H9 (cell line): ENCODE results near the gene DEPDC1B. TPM values are rescaled to one million over a fixed set of nuclear protein-coding genes. Genes with fewer than 3 reads are reported as not detected.

Experiments
- DNase-seq: peaks from one replicate; pipeline ENCODE4 v3.0.0-alpha.2; 2017
- H2AFZ ChIP-seq: one replicate; pipeline ENCODE4 v1.6.1; 2013; ENCODE audit warnings: mild to moderate bottlenecking, low read length, control low read depth, moderate library complexity
- H2AK5ac ChIP-seq: 2 replicates; pipeline ENCODE4 v1.6.1; 2013; ENCODE audit warnings: low read length, control low read depth, mixed read lengths; ENCODE audit not compliant: insufficient read length
- H2BK120ac ChIP-seq: one replicate; pipeline ENCODE4 v1.6.1; 2013; ENCODE audit warnings: low read depth, mild to moderate bottlenecking, low read length, control low read depth, inconsistent platforms; ENCODE audit not compliant: poor library complexity, severe bottlenecking
- H2BK12ac ChIP-seq: 2 replicates; pipeline ENCODE4 v1.6.1; 2013; ENCODE audit warnings: low read length, control low read depth, mixed read lengths, low read depth; ENCODE audit not compliant: insufficient read length
- H2BK15ac ChIP-seq: 2 replicates; pipeline ENCODE4 v1.6.1; 2013; ENCODE audit warnings: low read depth, low read length, control low read depth
- H2BK20ac ChIP-seq: one replicate; pipeline ENCODE4 v1.6.1; 2013; ENCODE audit warnings: low read depth, mild to moderate bottlenecking, low read length, control low read depth, inconsistent platforms; ENCODE audit not compliant: poor library complexity, severe bottlenecking
- H2BK5ac ChIP-seq: 2 replicates; pipeline ENCODE4 v1.6.1; 2013; ENCODE audit warnings: low read length, control low read depth, mixed read lengths; ENCODE audit not compliant: insufficient read length
- H3K14ac ChIP-seq: 2 replicates; pipeline ENCODE4 v1.6.1; 2013; ENCODE audit warnings: low read length, control low read depth; ENCODE audit not compliant: insufficient read depth
- H3K18ac ChIP-seq: 2 replicates; pipeline ENCODE4 v1.6.1; 2013; ENCODE audit warnings: low read depth, mild to moderate bottlenecking, mixed read lengths, low read length, control low read depth; ENCODE audit not compliant: insufficient read length
- H3K23ac ChIP-seq: 2 replicates; pipeline ENCODE4 v1.6.1; 2013; ENCODE audit warnings: low read length, control low read depth, mixed read lengths, low read depth; ENCODE audit not compliant: insufficient read length
- H3K23me2 ChIP-seq: 2 replicates; pipeline ENCODE4 v1.6.1; 2013; ENCODE audit warnings: low read depth, mild to moderate bottlenecking, mixed read lengths, low read length, control low read depth; ENCODE audit not compliant: insufficient read length, poor library complexity, severe bottlenecking
- H3K27ac ChIP-seq: 2 replicates; pipeline ENCODE4 v1.5.1; 2013; ENCODE audit warnings: low read length, control low read depth, mixed read lengths, low read depth; ENCODE audit not compliant: insufficient read length
- H3K27me3 ChIP-seq: 2 replicates; pipeline ENCODE4 v1.6.1; 2013; ENCODE audit warnings: low read length, control low read depth, inconsistent platforms; ENCODE audit not compliant: insufficient read depth
- H3K4ac ChIP-seq: 2 replicates; pipeline ENCODE4 v1.6.1; 2013; ENCODE audit warnings: low read depth, mild to moderate bottlenecking, control low read depth, inconsistent platforms, low read length, moderate library complexity
- H3K4me1 ChIP-seq: 2 replicates; pipeline ENCODE4 v1.6.1; 2013; ENCODE audit warnings: low read length, control low read depth, inconsistent platforms; ENCODE audit not compliant: insufficient read depth
- H3K4me2 ChIP-seq: 2 replicates; pipeline ENCODE4 v1.6.1; 2013; ENCODE audit warnings: low read length, control low read depth, mixed read lengths; ENCODE audit not compliant: insufficient read length, insufficient read depth
- H3K56ac ChIP-seq: 2 replicates; pipeline ENCODE4 v1.6.1; 2013; ENCODE audit warnings: low read depth, mild to moderate bottlenecking, mixed read lengths, low read length, control low read depth; ENCODE audit not compliant: insufficient read length
- H3K79me1 ChIP-seq: 2 replicates; pipeline ENCODE4 v1.6.1; 2013; ENCODE audit warnings: low read depth, mild to moderate bottlenecking, moderate library complexity, low read length, control low read depth, inconsistent platforms; ENCODE audit not compliant: insufficient read depth, poor library complexity, severe bottlenecking
- H3K79me2 ChIP-seq: 2 replicates; pipeline ENCODE4 v1.6.1; 2013; ENCODE audit warnings: low read length, control low read depth, inconsistent platforms; ENCODE audit not compliant: insufficient read depth
- H3K9ac ChIP-seq: 2 replicates; pipeline ENCODE4 v1.6.1; 2013; ENCODE audit warnings: low read length, control low read depth, mixed read lengths; ENCODE audit not compliant: insufficient read length; ENCODE audit errors: extremely low read depth
- H3K9me3 ChIP-seq: one replicate; pipeline ENCODE4 v1.6.1; 2013; ENCODE audit warnings: low read depth, low read length, inconsistent platforms; ENCODE audit not compliant: control insufficient read depth
- H3T11ph ChIP-seq: one replicate; pipeline ENCODE4 v1.6.1; 2013; ENCODE audit warnings: mild to moderate bottlenecking, low read length, control low read depth, inconsistent platforms
- H4K20me1 ChIP-seq: one replicate; pipeline ENCODE4 v1.6.1; 2013; ENCODE audit not compliant: control insufficient read depth, insufficient read length, insufficient read depth
- H4K5ac ChIP-seq: 2 replicates; pipeline ENCODE4 v1.6.1; 2013; ENCODE audit warnings: low read depth, mild to moderate bottlenecking, mixed read lengths, low read length, control low read depth; ENCODE audit not compliant: insufficient read length
- H4K8ac ChIP-seq: replicated peaks from 2 replicates; pipeline ENCODE4 v1.6.1; 2013; ENCODE audit warnings: low read length, control low read depth, mixed read lengths, low read depth; ENCODE audit not compliant: insufficient read length
- H4K91ac ChIP-seq: 2 replicates; pipeline ENCODE4 v1.6.1; 2013; ENCODE audit warnings: low read depth, mild to moderate bottlenecking, moderate library complexity, mixed read lengths, low read length, control low read depth; ENCODE audit not compliant: insufficient read length
- H3K27ac Mint-ChIP-seq, 3 experiments: 2 replicates in 2 of 3; 3 replicates in 1 of 3; pipeline ENCODE4 v1.8.0; 2020 to 2021; ENCODE audit warnings: mixed read lengths in 3 of 3, mild to moderate bottlenecking in 1 of 3, moderate library complexity in 1 of 3
- H3K27me3 Mint-ChIP-seq: 2 replicates; pipeline ENCODE4 v1.8.0; 2021; ENCODE audit warnings: low read depth, mild to moderate bottlenecking, moderate library complexity, mixed read lengths
- H3K36me3 Mint-ChIP-seq, 3 experiments: 2 replicates in 2 of 3; 3 replicates in 1 of 3; pipeline ENCODE4 v1.8.0; 2020 to 2021; ENCODE audit warnings: low read depth in 3 of 3, mixed read lengths in 3 of 3; ENCODE audit not compliant: insufficient read depth in 1 of 3
- H3K4me1 Mint-ChIP-seq, 2 experiments: 2 replicates each; pipeline ENCODE4 v1.8.0; 2020; ENCODE audit warnings: mixed read lengths in 2 of 2
- H3K4me3 Mint-ChIP-seq, 2 experiments: 2 replicates in 1 of 2; 3 replicates in 1 of 2; pipeline ENCODE4 v1.8.0; 2020 to 2021; ENCODE audit warnings: mild to moderate bottlenecking in 2 of 2, mixed read lengths in 2 of 2, moderate library complexity in 1 of 2
- H3K9me3 Mint-ChIP-seq, 2 experiments: 2 replicates in 1 of 2; 3 replicates in 1 of 2; pipeline ENCODE4 v1.8.0; 2020; ENCODE audit warnings: mild to moderate bottlenecking in 2 of 2, mixed read lengths in 2 of 2, moderate library complexity in 1 of 2
- WGBS: extraction: QIAGEN DNeasy Blood & Tissue Kit; methylation state at CpG from one replicate; pipeline ENCODE4 v1.1.7; 2013; ENCODE audit warnings: missing lambda C conversion rate, low lambda C conversion rate, mixed read lengths; ENCODE audit not compliant: insufficient read length; ENCODE audit errors: extremely low coverage; 5-methylcytosine and 5-hydroxymethylcytosine counted together
- total RNA-seq: library from RNA; stranded (reverse); gene quantifications from 2 replicates; pipeline ENCODE4 v1.2.1, GENCODE V29; 2021
- TF ChIP-seq, protein P1 (sequence below): fragments of 200-600 bp; sonication (generic); conservative IDR thresholded peaks from 3 replicates; pipeline ENCODE4 v1.8.0; 2021; ENCODE audit warnings: antibody characterized with exemption, mild to moderate bottlenecking

Gene DEPDC1B
- total RNA-seq, 1 experiment from 2014 or later: 49.0 TPM

DNA sequence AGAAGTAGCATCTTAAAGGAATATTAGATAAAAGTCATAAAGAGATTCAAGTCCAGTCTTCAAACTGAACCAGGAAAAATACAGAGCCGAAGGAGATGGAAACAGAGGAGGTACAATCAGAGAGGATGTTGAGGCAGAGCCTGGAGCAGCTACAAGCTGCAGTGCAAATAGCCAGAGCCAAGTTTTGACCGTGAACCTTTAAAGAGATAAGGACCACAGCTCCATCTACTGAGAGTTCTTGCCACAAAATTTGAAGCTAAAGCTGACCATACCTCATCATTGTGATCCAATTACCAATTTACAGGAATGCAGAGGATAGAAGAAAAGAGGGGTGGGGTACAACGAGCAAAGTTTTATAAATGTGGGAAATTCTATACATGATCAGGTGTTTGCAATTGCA is 10.4 kb upstream of the DEPDC1B start:
- no peaks in the 10 kb centered on the region for H3K79me1 ChIP-seq
- H4K20me1 ChIP-seq: no peaks in the 10 kb centered on the region
- Mint-ChIP-seq H3K27ac (no peak overlapping the region), H3K9me3 (peaks cover 3 to 12% of the 10 kb centered on the region in 2 experiments; a peak in 3 of 5 replicates), H3K27me3 (peaks cover 4% of the 10 kb centered on the region; the same call in 1 of the 2 replicates), H3K36me3 (peaks cover 0 to 2% (median 0%) of the 10 kb centered on the region in 3 experiments; a peak in 1 of 7 replicates), H3K4me3 (no peak overlapping the region), H3K4me1 (no peaks in the 10 kb centered on the region)
- H3K4ac ChIP-seq: no peak overlapping the region
- no peak overlapping the region for H3K18ac ChIP-seq
- no peak overlapping the region for H2BK5ac ChIP-seq
- no peaks in the 10 kb centered on the region for H3K4me1 ChIP-seq
- no peaks in the 10 kb centered on the region for H3K23me2 ChIP-seq
- H3K27ac ChIP-seq: no peak overlapping the region
- H3K79me2 ChIP-seq: no peaks in the 10 kb centered on the region
- TF ChIP-seq, protein P1, sequence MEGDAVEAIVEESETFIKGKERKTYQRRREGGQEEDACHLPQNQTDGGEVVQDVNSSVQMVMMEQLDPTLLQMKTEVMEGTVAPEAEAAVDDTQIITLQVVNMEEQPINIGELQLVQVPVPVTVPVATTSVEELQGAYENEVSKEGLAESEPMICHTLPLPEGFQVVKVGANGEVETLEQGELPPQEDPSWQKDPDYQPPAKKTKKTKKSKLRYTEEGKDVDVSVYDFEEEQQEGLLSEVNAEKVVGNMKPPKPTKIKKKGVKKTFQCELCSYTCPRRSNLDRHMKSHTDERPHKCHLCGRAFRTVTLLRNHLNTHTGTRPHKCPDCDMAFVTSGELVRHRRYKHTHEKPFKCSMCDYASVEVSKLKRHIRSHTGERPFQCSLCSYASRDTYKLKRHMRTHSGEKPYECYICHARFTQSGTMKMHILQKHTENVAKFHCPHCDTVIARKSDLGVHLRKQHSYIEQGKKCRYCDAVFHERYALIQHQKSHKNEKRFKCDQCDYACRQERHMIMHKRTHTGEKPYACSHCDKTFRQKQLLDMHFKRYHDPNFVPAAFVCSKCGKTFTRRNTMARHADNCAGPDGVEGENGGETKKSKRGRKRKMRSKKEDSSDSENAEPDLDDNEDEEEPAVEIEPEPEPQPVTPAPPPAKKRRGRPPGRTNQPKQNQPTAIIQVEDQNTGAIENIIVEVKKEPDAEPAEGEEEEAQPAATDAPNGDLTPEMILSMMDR: no peak
- no peak overlapping the region for H2BK12ac ChIP-seq
- no peak overlapping the region for H3K4me2 ChIP-seq
- no peak overlapping the region for H3K56ac ChIP-seq
- no peak overlapping the region for H3K23ac ChIP-seq
- no peak overlapping the region for H2BK120ac ChIP-seq
- no CpG with 5 or more reads among the region's 3 CpGs for WGBS
- no peak overlapping the region for H3K14ac ChIP-seq
- no peak overlapping the region for H4K5ac ChIP-seq
- no peaks in the 10 kb centered on the region for H3K9me3 ChIP-seq
- H3K9ac ChIP-seq: no peak overlapping the region
- no peak overlapping the region for H2BK20ac ChIP-seq
- no peak overlapping the region for H2AK5ac ChIP-seq
- no peak overlapping the region for H4K8ac ChIP-seq
- no peak for DNase-seq
- H2BK15ac ChIP-seq: no peak overlapping the region
- H3K27me3 ChIP-seq: no peaks in the 10 kb centered on the region
- H2AFZ ChIP-seq: no peak overlapping the region
- no peak overlapping the region for H4K91ac ChIP-seq
- no peak overlapping the region for H3T11ph ChIP-seq
